PFSK-1 (cell line): ENCODE results near the gene OSR1.

Source experiments
- FOXP2 ChIP-seq: optimal IDR thresholded peaks from 2 replicates; pipeline ENCODE3; 2011; ENCODE audit warnings: borderline replicate concordance, control low read depth, inconsistent platforms; ENCODE audit not compliant: insufficient read depth; ENCODE audit errors: extremely low read length, extremely low read depth
- POLR2AphosphoS5 ChIP-seq: IDR thresholded peaks from 2 replicates; pipeline ENCODE4 v1.6.1; 2012; ENCODE audit warnings: low read depth, mild to moderate bottlenecking, control low read depth, low read length, moderate library complexity
- SIN3A ChIP-seq: IDR thresholded peaks from 2 replicates; pipeline ENCODE4 v1.6.1; 2012; ENCODE audit warnings: mild to moderate bottlenecking, low read length, moderate library complexity, borderline replicate concordance; ENCODE audit not compliant: insufficient read depth
- TAF1 ChIP-seq: IDR thresholded peaks from 2 replicates; pipeline ENCODE4 v1.6.1; 2012; ENCODE audit warnings: low read length, control low read depth, borderline replicate concordance; ENCODE audit not compliant: insufficient read depth
- TF ChIP-seq, protein P1 (sequence below), 2 experiments: IDR thresholded peaks; 2 replicates each; pipeline versions ENCODE4 v1.6.1 to v1.8.0; 2011 to 2012; ENCODE audit warnings: low read depth in 2 of 2, low read length in 2 of 2, control low read depth in 1 of 2, inconsistent platforms in 1 of 2, mild to moderate bottlenecking in 1 of 2, moderate library complexity in 1 of 2; ENCODE audit not compliant: insufficient read depth in 1 of 2

The OSR1 gene

DNA sequence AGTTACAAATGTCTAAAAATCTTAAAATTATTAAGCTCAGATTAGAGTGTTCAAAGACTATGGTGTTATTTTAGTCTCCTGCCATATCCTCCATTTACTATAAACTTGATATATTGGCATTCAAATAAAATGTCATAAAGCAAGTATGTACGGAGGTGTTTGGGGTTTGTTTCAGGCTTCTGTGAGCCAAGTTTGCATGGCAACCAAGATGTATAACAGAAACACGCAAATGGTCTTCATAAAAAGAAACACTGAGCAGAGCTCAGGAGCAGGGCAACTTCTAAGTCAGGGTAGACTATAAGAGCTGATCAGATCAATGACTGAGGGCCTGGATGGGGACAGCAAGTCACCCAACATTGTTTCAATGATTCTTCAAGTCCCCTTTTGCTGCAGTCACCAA, 20.5 kb upstream of the OSR1 start:
- TF ChIP-seq FOXP2 (no peak), TAF1 (no peak), SIN3A (no peak), POLR2AphosphoS5 (no peak)
- TF ChIP-seq, protein P1, sequence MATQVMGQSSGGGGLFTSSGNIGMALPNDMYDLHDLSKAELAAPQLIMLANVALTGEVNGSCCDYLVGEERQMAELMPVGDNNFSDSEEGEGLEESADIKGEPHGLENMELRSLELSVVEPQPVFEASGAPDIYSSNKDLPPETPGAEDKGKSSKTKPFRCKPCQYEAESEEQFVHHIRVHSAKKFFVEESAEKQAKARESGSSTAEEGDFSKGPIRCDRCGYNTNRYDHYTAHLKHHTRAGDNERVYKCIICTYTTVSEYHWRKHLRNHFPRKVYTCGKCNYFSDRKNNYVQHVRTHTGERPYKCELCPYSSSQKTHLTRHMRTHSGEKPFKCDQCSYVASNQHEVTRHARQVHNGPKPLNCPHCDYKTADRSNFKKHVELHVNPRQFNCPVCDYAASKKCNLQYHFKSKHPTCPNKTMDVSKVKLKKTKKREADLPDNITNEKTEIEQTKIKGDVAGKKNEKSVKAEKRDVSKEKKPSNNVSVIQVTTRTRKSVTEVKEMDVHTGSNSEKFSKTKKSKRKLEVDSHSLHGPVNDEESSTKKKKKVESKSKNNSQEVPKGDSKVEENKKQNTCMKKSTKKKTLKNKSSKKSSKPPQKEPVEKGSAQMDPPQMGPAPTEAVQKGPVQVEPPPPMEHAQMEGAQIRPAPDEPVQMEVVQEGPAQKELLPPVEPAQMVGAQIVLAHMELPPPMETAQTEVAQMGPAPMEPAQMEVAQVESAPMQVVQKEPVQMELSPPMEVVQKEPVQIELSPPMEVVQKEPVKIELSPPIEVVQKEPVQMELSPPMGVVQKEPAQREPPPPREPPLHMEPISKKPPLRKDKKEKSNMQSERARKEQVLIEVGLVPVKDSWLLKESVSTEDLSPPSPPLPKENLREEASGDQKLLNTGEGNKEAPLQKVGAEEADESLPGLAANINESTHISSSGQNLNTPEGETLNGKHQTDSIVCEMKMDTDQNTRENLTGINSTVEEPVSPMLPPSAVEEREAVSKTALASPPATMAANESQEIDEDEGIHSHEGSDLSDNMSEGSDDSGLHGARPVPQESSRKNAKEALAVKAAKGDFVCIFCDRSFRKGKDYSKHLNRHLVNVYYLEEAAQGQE (IDR thresholded peaks at IDR 0.05; ENCODE audit: insufficient read depth in 1 of 2, low read depth in 2 of 2, low read length in 2 of 2), result no peak

DNA sequence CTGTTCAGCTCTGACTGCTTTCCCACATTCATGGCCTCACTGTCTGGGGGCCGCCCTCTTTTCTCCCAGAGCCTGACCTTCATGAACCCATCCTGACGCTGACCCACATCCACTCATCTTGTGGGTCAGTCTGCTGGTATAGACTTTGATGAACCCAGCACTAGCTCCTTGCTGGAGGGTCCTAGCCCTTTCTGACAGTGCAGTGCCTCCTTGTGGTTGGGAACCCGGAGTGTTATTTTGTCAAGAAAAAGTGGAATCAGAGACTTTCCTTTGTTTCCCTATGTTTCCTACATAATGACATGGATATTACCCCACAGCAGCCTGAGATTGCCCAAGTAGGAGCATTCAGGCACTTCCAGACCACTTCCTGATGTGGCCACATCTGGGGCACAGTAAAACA, 19.3 kb upstream of the OSR1 start:
- TF ChIP-seq SIN3A, result no peak
- no peak for TF ChIP-seq TAF1
- TF ChIP-seq, protein P1 (IDR thresholded peaks at IDR 0.05; ENCODE audit: insufficient read depth in 1 of 2, low read depth in 2 of 2, low read length in 2 of 2), result no peak
- no peak for TF ChIP-seq FOXP2
- no peak for TF ChIP-seq POLR2AphosphoS5

DNA sequence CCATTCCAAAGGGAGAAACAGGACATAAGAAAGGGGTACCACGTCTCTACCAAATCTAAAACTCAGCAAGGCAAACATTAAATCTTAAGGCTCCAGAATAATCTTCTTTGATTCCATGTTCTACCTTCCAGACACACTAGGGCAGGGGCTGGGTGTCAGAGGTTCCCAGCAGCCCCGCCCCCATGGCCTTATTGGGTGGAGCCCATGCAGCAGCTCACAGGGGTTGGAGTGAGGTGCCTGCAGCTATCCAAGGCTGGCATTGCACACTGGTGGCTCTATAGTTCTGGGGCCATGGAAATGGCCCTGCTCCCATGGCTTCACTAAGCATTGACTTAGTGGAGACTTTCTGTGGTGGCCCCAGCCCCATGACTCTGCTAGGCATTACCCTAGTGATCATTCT, 14.9 kb upstream of the OSR1 start:
- TF ChIP-seq FOXP2 (no peak), POLR2AphosphoS5 (no peak)
- TF ChIP-seq, protein P1 (IDR thresholded peaks at IDR 0.05; ENCODE audit: insufficient read depth in 1 of 2, low read depth in 2 of 2, low read length in 2 of 2), result no peak

DNA sequence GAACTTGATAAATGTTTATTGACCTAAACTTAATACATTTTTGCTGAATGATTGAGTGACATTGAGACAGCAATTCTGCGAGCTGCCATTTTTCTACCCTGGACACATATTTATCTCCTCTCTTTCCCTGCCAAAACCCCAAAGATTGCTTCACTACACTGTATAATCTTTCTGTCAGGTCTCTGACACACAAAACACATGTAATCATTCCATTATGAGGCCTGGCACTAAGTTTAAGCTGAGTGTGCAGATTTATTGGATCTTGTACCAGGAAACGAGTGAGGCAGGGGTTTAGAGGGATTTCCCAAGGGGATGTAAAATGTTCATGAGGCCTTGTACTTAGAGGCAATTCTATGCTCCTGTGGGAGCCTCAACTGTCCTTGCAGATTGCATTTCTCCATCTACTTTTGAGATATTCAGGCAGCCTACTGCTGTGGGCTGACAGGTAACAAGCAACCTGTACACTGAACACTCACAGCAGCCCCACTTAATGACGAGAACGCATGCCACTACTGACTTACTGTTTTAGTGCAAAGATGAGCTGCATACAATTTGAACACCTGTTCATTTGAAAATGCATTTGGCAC, 13.7 kb upstream of the OSR1 start:
- TF ChIP-seq FOXP2, result no peak
- no peak for TF ChIP-seq TAF1
- TF ChIP-seq, protein P1 (IDR thresholded peaks at IDR 0.05; ENCODE audit: insufficient read depth in 1 of 2, low read depth in 2 of 2, low read length in 2 of 2), result no peak
- no peak for TF ChIP-seq SIN3A
- no peak for TF ChIP-seq POLR2AphosphoS5
